Stimulated activated CD4-positive, alpha-beta T cell treated with anti-CD3 and anti-CD28 coated beads, Interleukin-1b, Interleukin-23, amount 100 ng/mL, for 1 hour (primary cell): ENCODE results near the gene LCT.
A peak's percentile ranks its signal among the peaks of the same experiment; 100 is the strongest.
"Not testable (repeated sequence)": the region's sequence is repeated elsewhere in the genome, so short reads cannot be mapped to it uniquely, and the experiment has no call there.

Source experiments
- DNase-seq, 2 donors: peaks; one replicate each; pipeline ENCODE4 v3.0.0-alpha.2; 2020; ENCODE audit warnings: low read depth in 2 of 2

Gene LCT

GRCh38 chr2:135836596-135837270 lies at the start of gene LCT:
TSS of gene LCT (minus strand) at chr2:135837184. CDS start at chr2:135837169, 15 bp downstream.
- no peak for DNase-seq

DNA sequence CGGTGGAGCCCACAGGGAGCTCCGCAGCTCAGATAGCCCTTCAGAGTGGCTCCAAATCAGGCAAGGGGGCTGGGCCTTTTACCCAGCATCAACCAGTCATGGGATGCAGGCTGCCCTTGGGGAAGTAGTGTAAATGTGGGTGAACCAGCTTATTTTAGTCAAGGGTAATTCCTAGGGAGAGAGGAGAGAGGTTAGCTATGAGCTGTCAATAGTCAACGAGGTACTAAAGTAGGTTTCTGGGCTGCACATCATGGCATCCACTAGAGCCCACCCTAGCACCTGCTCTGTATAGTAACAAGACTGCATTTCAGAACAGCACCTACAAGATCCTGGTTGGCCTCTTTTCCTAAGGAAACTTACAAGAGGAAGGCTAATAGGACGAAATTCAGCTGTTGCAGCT lies 48.7 kb upstream of the LCT start:
- no peak for DNase-seq

DNA sequence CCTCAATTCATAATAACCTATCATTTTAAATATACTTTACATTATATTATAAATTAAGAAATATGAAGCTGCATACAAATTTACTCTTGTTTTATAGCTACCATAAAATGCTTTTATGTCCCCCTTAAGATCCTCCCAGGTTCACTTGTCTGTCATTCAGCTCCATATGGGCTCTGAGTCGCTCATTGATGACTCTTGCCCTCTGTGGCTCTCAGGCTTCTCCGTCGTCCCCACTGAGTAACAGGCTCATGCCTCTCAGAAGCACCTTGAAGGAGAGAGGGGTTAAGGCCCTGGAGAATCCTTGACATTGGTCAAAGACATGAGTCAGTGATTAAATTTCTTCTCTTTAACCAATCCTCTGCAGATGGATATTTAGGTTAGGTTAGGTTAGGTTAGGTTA lies 45.4 kb upstream of the LCT start:
- DNase-seq = no peak

DNA sequence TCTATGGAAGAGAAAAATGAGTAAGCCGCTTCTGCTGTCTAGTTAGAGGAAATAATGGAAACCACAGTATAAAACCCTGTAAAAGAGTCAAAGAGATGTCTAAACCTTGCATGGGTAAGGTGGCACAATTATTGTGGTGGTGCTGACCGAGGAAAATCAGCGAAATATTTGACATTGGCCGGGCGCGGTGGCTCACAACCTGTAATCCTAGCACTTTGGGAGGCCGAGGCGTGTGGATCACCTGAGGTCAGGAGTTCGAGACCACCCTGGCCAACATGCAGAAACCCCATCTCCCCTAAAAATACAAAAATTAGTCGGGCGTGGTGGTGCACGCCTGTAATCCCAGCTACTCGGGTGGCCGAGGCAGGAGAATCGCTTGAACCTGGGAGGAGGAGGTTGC lies 39.8 kb upstream of the LCT start:
- DNase-seq = not testable (repeated sequence)

DNA sequence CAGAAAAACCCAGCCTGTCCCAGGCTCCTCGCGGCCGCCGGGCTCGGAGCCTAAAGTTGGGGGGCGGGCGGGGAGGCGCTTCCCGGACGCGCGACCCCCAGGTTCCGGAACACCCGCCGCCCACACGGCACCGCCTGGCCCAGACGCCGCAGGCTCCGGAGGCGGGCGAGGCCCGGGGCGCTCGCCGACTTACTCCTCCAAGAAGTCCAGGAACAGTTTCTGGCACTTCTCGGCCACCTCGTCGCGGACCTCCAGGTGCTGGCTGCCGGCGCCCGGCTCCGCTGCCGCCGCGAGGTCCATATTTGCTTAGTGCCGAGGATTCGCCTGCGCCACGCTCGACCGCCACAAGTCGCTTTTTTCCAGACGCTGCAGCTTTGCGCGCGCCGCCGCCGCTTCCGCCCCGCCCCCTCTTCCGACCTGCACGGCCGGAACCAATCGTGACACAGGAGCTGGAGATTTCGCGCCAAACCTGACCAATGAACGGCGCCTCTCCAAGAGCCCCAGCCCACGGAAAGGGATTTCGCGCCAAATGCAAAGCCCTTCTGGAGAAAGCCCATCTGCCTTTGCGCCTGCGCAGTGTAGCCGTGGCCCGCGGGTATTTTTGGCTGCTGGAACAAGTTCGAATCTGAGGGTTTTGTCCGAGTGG lies 39.2 kb upstream of the LCT start, which contains the start of gene MCM6:
MCM6 (minus strand) TSS at position 378 of the 646 bp plus-strand sequence; CDS start at position 300, 78 bp downstream.
- peak; percentile 93 to 95 for DNase-seq

- DNase-seq = peak; percentile 29 to 36
These were observed 38.6 kb upstream of the LCT start for GRCh38 chr2:135875491-135876065.

DNA sequence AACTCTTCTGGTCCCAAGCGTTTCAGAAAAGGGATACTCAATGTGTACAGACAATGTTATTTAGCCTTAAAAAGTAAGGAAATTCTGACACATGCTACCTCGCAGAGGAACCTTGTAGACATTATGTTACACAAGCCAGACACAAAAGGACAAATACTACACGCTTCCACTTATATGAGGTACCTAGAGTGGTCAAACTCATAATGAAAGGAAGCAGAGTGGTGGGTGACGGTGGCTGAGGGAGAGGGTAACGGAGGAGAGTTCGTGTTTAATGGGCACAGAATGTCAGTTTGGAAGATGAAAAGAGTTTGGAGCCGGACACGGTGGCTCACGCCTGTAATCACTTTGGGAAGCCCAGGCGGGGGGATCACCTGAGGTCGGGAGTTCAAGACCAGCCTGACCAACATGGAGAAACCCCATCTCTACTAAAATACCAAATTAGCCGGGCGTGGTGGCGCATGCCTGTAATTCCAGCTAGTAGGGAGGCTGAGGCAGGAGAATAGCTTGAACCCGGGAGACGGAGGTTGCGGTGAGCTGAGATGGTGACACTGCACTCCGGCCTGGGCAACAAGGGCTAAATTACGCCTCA lies 37.9 kb upstream of the LCT start:
- DNase-seq = no peak

DNA sequence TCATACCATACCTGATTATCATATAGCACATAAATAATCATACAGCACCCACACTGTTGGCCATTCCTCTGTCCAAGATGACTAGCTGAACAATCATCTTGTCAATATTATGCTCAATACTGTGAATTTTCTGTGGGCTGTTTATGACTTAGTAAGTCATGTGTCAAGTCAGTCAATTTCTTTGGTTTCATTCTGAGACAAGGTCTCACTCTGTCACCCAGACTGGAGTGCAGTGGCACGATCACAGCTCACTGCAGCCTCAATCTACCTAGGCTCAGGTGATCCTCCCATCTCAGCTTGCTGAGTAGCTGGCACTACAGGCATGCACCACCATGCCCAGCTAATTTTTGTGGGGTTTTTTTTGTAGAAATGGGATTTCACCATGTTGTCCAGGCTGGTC lies 33.6 kb upstream of the LCT start:
- DNase-seq = no peak

- DNase-seq = no peak
These were observed 26.2 kb upstream of the LCT start for GRCh38 chr2:135863233-135863632.

DNA sequence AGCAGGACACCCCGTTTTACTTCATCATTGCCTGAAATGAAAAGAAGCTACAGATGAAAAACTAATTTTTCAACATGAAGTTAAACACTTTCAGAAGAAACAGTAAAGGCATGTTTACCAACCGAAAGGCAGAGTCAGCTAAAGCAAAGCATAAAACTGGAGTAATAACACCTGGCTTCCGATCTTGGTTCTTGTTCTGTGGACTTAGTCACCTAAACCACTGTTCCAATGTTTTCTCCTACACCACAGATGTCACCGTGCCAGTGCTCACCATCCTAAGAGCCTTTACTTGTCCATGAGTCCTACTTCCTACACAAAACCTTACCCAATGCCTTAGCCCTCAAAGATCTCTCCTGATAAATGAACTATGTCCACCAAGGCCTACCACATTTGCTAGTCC lies 25.7 kb upstream of the LCT start:
- DNase-seq = no peak

DNA sequence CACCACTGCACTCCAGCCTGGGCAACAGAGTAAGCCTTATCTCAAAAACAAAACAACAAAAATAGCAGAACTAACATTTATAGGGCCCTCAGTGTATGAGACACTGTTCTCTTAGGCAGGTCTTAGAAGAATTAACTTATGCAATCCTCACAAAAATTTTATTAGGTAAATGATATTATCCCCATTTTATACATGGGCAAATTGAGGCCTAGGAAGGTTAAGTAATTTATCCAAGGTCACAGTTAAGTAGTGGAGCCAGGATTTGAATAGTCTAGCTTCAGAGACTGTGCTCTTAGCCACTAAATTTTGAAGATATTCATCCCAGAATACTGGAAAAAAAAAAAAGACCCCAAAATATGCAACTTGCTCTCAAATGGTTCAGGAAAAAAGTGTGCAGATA lies 16.4 kb upstream of the LCT start:
- no peak for DNase-seq

GRCh38 chr2:135851858-135852257 lies 14.9 kb upstream of the LCT start:
- DNase-seq = no peak

DNA sequence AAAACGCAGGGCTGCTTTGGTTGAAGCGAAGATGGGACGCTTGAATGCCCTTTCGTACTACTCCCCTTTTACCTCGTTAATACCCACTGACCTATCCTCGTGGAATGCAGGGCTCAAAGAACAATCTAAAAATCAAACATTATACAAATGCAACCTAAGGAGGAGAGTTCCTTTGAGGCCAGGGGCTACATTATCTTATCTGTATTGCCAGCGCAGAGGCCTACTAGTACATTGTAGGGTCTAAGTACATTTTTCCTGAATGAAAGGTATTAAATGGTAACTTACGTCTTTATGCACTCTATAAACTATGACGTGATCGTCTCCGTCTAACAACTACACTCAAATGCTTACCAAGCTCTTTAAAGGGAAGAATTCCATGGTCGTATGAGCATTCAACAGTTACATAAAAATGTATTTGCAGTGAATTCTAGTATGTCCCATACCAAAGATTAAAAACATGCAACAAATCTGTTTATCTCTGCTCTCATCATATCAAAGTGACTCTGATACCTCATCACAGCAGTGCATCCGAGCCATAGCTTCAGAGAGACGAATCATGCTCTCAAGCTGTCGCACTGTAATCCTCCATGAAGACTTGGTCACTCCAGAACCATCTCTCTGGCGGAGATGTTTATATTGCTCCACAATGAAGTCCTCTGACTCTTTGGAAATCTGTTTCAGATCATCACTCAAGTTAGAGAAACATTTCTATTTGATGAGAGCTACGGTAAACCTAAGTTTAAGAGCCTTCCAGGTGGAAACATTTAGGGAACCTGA lies 14.1 kb upstream of the LCT start:
- no peak for DNase-seq

DNA sequence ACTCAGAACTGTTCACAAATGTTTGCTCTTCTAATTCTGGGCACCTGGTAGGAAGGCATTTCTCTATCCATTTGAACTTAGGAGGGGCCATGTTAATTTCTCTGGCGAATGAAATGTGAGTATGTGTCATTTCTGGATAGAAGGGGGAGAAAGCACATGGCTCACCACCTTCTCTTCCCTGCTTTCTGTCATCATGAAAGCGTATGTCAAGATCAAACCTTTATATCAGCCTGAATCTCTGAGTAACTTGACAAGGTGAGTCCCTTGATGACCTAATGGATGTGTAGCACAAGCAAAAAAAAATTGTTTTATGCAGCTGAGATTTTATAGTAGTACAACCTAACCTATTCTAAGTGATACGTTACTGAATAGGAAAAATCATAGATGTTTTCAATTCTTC lies 12.1 kb upstream of the LCT start:
- DNase-seq = no peak

GRCh38 chr2:135845997-135846396 lies 9.0 kb upstream of the LCT start:
- no peak for DNase-seq

DNA sequence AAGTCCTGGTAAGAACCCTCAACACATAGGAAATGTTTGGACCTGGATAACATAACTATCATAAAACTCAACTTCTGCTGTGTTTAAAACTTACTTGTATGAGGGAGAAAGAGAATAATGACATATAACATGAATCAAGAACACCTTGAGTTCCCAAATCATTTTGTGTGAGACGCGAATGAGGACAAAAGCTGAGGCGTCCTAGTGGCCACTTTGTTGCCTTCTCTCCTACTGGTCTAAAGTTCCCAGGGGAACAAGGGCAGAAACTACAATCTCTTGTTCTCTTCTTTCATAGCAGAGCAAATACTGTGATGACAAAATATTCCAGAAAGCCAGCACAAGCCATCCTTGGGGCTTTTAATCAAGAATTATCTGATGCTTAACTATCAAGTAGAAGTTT lies 8.3 kb upstream of the LCT start:
- DNase-seq = no peak

- no peak for DNase-seq
These were observed 7.4 kb upstream of the LCT start for GRCh38 chr2:135844301-135844895.

- DNase-seq = no peak
These were observed 6.7 kb upstream of the LCT start for GRCh38 chr2:135843671-135844070.

DNA sequence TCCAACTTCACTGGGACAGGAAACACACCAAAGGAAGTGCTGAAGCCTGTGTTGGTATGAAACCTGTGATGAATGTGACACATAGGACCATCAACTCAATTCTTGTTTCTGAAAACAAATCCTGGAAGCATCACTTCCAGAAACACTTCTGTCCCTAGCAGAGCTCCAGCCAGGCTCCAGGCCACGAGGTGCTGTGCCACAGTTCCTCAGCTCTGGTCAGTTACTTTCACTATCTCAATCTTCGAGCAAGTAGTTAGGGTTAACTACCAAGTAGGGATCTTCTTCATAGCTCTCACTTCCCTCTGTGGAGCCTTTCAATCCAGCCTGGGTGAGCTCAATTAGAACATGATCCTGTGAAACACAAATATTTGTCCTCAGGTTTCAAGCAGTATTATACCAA lies 3.6 kb upstream of the LCT start:
- DNase-seq = no peak

GRCh38 chr2:135839713-135840112 lies 2.7 kb upstream of the LCT start:
- no peak for DNase-seq

DNA sequence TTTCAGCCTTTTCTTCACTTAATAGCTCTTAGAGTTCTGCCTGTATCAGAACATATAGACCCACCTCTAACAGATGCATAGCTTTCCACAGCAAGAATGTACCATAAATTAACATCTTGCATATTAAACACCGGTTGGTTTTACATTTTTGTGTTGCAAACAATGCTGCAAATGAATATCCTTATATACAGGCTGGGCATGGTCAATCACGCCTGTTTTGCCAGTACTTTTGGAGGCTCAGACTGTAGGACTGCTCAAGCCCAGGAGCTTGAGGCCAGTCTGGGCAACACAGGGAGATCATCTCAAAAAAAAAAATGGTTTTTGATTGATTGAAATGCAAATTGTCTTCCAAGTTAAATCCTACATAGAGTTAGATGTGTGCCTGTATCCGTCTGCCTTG lies 1.5 kb upstream of the LCT start:
- no peak for DNase-seq

DNA sequence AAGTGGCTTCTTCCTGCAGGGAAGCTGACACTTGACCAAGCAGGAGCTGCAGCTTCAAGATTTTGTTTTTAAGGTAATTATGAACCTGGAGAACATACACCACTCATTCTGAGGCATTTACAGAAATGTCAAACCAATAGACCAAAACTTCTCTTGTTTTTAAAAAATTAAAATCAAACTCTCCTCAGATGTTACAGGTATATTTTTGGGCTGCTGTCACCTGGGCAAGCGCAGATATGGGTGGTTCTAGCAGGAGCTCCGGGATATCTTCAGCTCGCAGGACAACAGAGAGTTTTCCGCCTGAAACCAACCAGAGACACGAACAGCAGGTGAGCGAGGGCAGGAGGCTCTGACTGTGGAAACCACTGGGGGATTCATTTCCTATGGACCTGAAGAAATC lies 4.1 kb downstream of the LCT start:
- DNase-seq = no peak
